SJCRH30 (cell line): ENCODE measurements around the gene TEP1. TPM values are rescaled to one million over a fixed set of nuclear protein-coding genes. Genes with fewer than 3 reads are reported as not detected.

Source experiments
- DNase-seq, 2 experiments: peaks; one replicate each; pipeline ENCODE4 v3.0.0-alpha.2; 2015 to 2020
- H3K27ac ChIP-seq: fragments of 250-450 bp; sonication (Bioruptor Pico); 2 replicates; pipeline ENCODE4 v1.5.1; 2020; ENCODE audit warnings: mild to moderate bottlenecking, moderate library complexity
- H3K27me3 ChIP-seq: fragments of 250-450 bp; sonication (Bioruptor Pico); 2 replicates; pipeline ENCODE4 v1.5.1; 2020; ENCODE audit warnings: mild to moderate bottlenecking, moderate library complexity
- H3K36me3 ChIP-seq: fragments of 250-450 bp; sonication (Bioruptor Pico); 2 replicates; pipeline ENCODE4 v1.5.1; 2020; ENCODE audit warnings: mild to moderate bottlenecking, moderate library complexity
- H3K4me1 ChIP-seq: fragments of 250-450 bp; sonication (Bioruptor Pico); 2 replicates; pipeline ENCODE4 v1.5.1; 2020; ENCODE audit warnings: mild to moderate bottlenecking, moderate library complexity
- H3K4me3 ChIP-seq: fragments of 250-450 bp; sonication (Bioruptor Pico); 2 replicates; pipeline ENCODE4 v1.5.1; 2020; ENCODE audit warnings: mild to moderate bottlenecking, moderate library complexity
- H3K9me3 ChIP-seq: fragments of 250-450 bp; sonication (Bioruptor Pico); replicated peaks from 2 replicates; pipeline ENCODE4 v1.5.1; 2020; ENCODE audit warnings: mild to moderate bottlenecking, moderate library complexity
- total RNA-seq: library from RNA; depleted of rRNA; stranded (reverse); fragments of >200 nt; shearing (Covaris generic); gene quantifications from 2 replicates; pipeline ENCODE4 v1.2.3, GENCODE V29; 2014; rRNA removed

The TEP1 gene
- total RNA-seq, 1 experiment from 2014 or later: 7.2 TPM

GRCh38 chr14:20327005-20327869, 86.1 kb downstream of the TEP1 start:
- Histone ChIP-seq H3K4me3 (no peak overlapping the region), H3K27ac (no peak overlapping the region), H3K27me3 (no peaks in the 10 kb centered on the region), H3K9me3 (no peaks in the 10 kb centered on the region), H3K36me3 (peaks cover 63% of the 10 kb centered on the region), H3K4me1 (peaks cover 6% of the 10 kb centered on the region)
- peak in 1 of 2 experiments; percentile 76 for DNase-seq

GRCh38 chr14:20317720-20318119, 95.6 kb downstream of the TEP1 start:
- no peaks in the 10 kb centered on the region for H3K27me3 ChIP-seq
- DNase-seq: no peak
- H3K36me3 ChIP-seq: peaks cover 81% of the 10 kb centered on the region

More at GRCh38 chr14:20317720-20318119, 95.6 kb downstream of the TEP1 start:
- Histone ChIP-seq H3K9me3 (no peaks in the 10 kb centered on the region), H3K4me3 (no peak overlapping the region), H3K4me1 (no peaks in the 10 kb centered on the region), H3K27ac (no peak overlapping the region)

Other genes with a start within 250 kb of the TEP1 start
- not detected in 2 replicates for gene OR11G2, start 222.6 kb downstream of the TEP1 start, total RNA-seq
- not detected in 2 replicates for gene OR11H6, start 189.8 kb downstream of the TEP1 start, total RNA-seq
- not detected in 2 replicates for gene OR11H7, start 184.5 kb downstream of the TEP1 start, total RNA-seq
- gene OR11H4, start 174.2 kb downstream of the TEP1 start, total RNA-seq: not detected in 2 replicates
- gene TTC5, start 107.5 kb downstream of the TEP1 start, total RNA-seq: 11.3 and 12.6 TPM in 2 replicates
- 98.4 and 109 TPM in 2 replicates for gene CCNB1IP1, start 80.2 kb downstream of the TEP1 start, total RNA-seq
- 41.2 and 44.4 TPM in 2 replicates for gene PARP2, start 69.9 kb downstream of the TEP1 start, total RNA-seq
- gene KLHL33, start 22.7 kb upstream of the TEP1 start, total RNA-seq: not detected in 2 replicates
- gene OSGEP, start 41.3 kb upstream of the TEP1 start, total RNA-seq: 27.2 and 34.1 TPM in 2 replicates
- gene APEX1, start 41.7 kb upstream of the TEP1 start, total RNA-seq: 221 and 235 TPM in 2 replicates
- 24.2 and 25.0 TPM in 2 replicates for gene PIP4P1, start 47.9 kb upstream of the TEP1 start, total RNA-seq
- 29.9 and 36.8 TPM in 2 replicates for gene PNP, start 55.9 kb upstream of the TEP1 start, total RNA-seq
- gene RNASE10, start 92.0 kb upstream of the TEP1 start, total RNA-seq: not detected in 2 replicates
- not detected in 2 replicates for gene RNASE9, start 147.5 kb upstream of the TEP1 start, total RNA-seq
- gene RNASE11, start 174.5 kb upstream of the TEP1 start, total RNA-seq: not detected in 2 replicates
- gene RNASE12, start 177.9 kb upstream of the TEP1 start, total RNA-seq: not detected in 2 replicates
- gene OR6S1, start 228.2 kb upstream of the TEP1 start, total RNA-seq: not detected in 2 replicates